ENCODE data around the gene MRPL51.

DNA sequence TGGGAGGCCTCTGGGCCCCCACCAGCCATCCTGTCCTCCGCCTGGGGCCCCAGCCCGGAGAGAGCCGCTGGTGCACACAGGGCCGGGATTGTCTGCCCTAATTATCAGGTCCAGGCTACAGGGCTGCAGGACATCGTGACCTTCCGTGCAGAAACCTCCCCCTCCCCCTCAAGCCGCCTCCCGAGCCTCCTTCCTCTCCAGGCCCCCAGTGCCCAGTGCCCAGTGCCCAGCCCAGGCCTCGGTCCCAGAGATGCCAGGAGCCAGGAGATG is 40.5 kb upstream of the MRPL51 start:
- TF ChIP-seq EZH2phosphoT487 (IDR thresholded peaks at IDR 0.05; ENCODE audit: low read depth): no peak
- TF ChIP-seq, protein P1, sequence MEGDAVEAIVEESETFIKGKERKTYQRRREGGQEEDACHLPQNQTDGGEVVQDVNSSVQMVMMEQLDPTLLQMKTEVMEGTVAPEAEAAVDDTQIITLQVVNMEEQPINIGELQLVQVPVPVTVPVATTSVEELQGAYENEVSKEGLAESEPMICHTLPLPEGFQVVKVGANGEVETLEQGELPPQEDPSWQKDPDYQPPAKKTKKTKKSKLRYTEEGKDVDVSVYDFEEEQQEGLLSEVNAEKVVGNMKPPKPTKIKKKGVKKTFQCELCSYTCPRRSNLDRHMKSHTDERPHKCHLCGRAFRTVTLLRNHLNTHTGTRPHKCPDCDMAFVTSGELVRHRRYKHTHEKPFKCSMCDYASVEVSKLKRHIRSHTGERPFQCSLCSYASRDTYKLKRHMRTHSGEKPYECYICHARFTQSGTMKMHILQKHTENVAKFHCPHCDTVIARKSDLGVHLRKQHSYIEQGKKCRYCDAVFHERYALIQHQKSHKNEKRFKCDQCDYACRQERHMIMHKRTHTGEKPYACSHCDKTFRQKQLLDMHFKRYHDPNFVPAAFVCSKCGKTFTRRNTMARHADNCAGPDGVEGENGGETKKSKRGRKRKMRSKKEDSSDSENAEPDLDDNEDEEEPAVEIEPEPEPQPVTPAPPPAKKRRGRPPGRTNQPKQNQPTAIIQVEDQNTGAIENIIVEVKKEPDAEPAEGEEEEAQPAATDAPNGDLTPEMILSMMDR (IDR thresholded peaks at IDR 0.05; ENCODE audit: low read depth, low read length): no peak
